Fibroblast of villous mesenchyme (primary cell): ENCODE results near the gene MOK. TPM values are rescaled to one million over a fixed set of nuclear protein-coding genes. Genes with fewer than 3 reads are reported as not detected.

Experiments
- DNase-seq: peaks from one replicate; pipeline ENCODE4 v3.0.0-alpha.2; 2010; ENCODE audit warnings: low read depth
- H3K4me3 ChIP-seq: 2 replicates; pipeline ENCODE4 v1.5.1; 2011; ENCODE audit warnings: low read depth, mild to moderate bottlenecking, low read length
- CTCF ChIP-seq: IDR thresholded peaks from 2 replicates; pipeline ENCODE4 v1.5.1; 2012; ENCODE audit warnings: low read depth, mild to moderate bottlenecking, low read length; ENCODE audit not compliant: insufficient read depth
- total RNA-seq: library from RNA; depleted of rRNA; stranded (reverse); fragments of >200 nt; gene quantifications from 2 replicates; pipeline ENCODE4 v1.2.3, GENCODE V29; 2012

The MOK gene
- total RNA-seq, 1 donor: 16.0 TPM

DNA sequence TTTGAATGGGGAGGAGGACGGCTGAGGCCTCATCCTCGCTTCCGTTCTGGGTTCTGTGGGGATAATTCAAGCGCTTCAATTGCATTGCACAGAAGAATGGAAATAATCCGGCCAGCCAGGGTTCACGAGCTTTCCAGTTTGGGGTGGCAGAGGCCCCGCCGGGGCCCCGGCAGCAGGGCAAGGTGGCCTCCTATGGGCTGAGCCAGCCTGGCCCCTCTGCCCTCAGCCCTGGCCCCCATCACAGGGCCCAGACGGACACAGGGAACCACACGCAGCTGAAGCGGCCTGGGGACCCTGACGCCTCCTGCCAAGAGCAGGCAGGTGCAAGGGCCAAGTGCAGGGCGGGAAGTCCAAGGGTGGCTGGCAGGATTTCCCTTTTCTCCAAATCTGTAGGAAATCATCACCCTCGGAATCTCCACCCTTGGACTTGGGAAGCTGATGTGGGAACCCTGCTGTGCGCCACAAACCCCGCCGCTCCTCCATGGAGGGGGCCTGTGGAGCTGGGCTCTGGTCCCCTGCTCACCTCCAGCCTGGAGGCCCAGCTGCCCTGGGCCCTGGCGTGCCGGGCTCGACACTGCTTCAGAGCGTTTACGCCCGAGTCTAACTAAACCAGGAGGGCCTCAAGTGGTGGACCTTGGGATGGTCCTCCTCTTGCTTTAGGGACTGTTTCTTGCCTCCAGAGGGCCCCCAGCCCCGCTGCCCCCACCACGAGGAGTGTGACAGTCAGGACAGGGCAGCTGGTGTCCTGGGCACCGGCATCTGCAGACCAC lies 78.4 kb downstream of the MOK start:
- no peak for TF ChIP-seq CTCF
- no peak for DNase-seq
- H3K4me3 ChIP-seq: no peak overlapping the region

GRCh38 chr14:102225936-102226335 lies 79.0 kb downstream of the MOK start:
- TF ChIP-seq CTCF: no peak
- no peak for DNase-seq
- no peak overlapping the region for H3K4me3 ChIP-seq

DNA sequence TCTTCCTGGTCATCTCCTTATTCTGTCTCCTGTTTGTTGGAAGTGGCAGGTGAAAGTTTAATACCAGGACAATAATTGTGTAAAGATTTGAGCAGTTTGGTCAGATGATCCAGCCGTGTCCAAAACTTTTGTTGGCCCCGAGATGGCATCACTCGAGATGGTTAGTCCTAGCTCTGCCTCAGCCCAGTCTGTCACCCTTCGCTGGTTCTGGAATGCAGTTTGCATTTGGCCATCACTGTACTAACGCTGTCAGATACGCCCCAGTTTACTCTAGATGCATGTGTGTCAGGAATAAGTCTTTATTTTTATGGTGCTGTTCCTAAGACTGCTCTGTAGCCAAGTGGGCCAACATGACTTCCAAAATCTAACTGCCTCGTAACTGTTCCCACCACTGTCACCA lies 79.6 kb downstream of the MOK start:
- no peak overlapping the region for H3K4me3 ChIP-seq
- TF ChIP-seq CTCF: no peak
- DNase-seq: no peak

DNA sequence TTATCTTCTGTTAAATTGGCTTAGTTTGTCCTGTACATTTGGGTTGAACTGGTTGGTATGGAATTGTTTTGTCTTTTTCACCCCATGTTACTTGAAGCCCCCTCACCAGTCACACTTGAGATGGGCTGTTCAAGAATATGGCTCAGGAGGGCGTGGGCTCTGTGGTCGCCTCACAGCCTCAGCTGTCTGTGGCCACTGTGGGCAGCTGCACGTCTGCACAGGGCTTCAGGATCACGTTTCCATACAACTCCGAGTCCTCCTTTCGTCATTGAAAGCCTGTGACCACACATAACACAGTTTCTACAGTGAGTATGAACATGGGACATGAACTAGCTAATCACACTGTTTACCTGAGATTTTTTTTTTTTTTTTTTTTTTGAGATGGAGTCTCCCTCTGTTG lies 81.3 kb downstream of the MOK start:
- no peak for TF ChIP-seq CTCF
- H3K4me3 ChIP-seq: no peak overlapping the region
- DNase-seq: no peak

DNA sequence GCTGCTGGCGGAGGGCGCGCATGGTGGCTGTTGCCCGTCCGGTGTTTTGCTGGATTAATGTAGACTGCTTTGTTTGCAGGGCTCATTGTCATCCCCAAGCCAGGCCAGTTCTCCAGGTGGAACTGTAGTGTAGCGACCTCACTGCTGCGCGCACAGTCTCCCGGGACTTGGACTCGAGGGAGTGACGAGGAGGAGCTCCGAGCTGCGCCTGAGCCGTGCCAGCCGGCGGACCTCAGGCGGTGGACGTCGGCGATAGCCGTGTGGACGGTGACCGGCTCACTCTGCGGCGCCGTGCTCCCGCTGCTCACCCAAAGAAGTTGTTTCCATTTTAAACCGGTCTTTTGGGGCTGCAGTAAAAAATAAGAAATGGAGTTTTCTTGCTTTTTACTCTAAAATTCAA lies 82.2 kb downstream of the MOK start:
- no peak for TF ChIP-seq CTCF
- H3K4me3 ChIP-seq: no peak overlapping the region
- DNase-seq: no peak

GRCh38 chr14:102222009-102222575 lies 82.9 kb downstream of the MOK start:
- no peak overlapping the region for H3K4me3 ChIP-seq
- DNase-seq: no peak
- no peak for TF ChIP-seq CTCF
